ENCODE measurements around the gene CFDP1.
A peak's percentile ranks its signal among the peaks of the same experiment; 100 is the strongest.

Gene CFDP1

GRCh38 chr16:75248536-75249380 is 184.5 kb downstream of the CFDP1 start:
- DNase-seq: no peak

- no peak for DNase-seq
These were observed 185.2 kb downstream of the CFDP1 start for GRCh38 chr16:75248142-75248535.

- DNase-seq: no peak
These were observed 186.1 kb downstream of the CFDP1 start for GRCh38 chr16:75247249-75247648.

GRCh38 chr16:75246504-75247205 is 186.6 kb downstream of the CFDP1 start:
- DNase-seq: no peak

GRCh38 chr16:75244844-75245758 is 188.2 kb downstream of the CFDP1 start:
- no peak for DNase-seq

- peak; percentile 38 to 53 for DNase-seq
These were observed 189.0 kb downstream of the CFDP1 start for GRCh38 chr16:75244225-75244809.

Data from Kasumi-1 (cell line).